Endodermal cell (in vitro differentiated cells): ENCODE data around the gene PRB2. TPM values are rescaled to one million over a fixed set of nuclear protein-coding genes. Genes with fewer than 3 reads are reported as not detected.
"Not testable (repeated sequence)": the region's sequence is repeated elsewhere in the genome, so short reads cannot be mapped to it uniquely, and the experiment has no call there.

Experiments used
- DNase-seq: peaks from one replicate; pipeline ENCODE4 v3.0.0-alpha.2; 2017
- H3K27ac ChIP-seq: 2 replicates; pipeline ENCODE4 v1.5.1; 2013; ENCODE audit warnings: mild to moderate bottlenecking, low read depth, low read length, moderate library complexity
- H3K27me3 ChIP-seq: 2 replicates; pipeline ENCODE4 v1.6.1; 2013; ENCODE audit warnings: mild to moderate bottlenecking, low read length, moderate library complexity; ENCODE audit not compliant: insufficient read depth, control insufficient read depth, poor library complexity, severe bottlenecking
- H3K36me3 ChIP-seq: 2 replicates; pipeline ENCODE4 v1.7.0; 2013; ENCODE audit warnings: mild to moderate bottlenecking, low read length, moderate library complexity; ENCODE audit not compliant: control insufficient read depth, insufficient read depth
- H3K4me1 ChIP-seq: one replicate; pipeline ENCODE4 v1.7.0; 2013; ENCODE audit warnings: low read length; ENCODE audit not compliant: control insufficient read depth, insufficient read depth
- H3K4me3 ChIP-seq: 2 replicates; pipeline ENCODE4 v1.5.1; 2013; ENCODE audit warnings: mild to moderate bottlenecking, low read length, moderate library complexity
- H3K9ac ChIP-seq: 2 replicates; pipeline ENCODE4 v1.6.1; 2013; ENCODE audit warnings: mild to moderate bottlenecking, low read length, moderate library complexity; ENCODE audit not compliant: poor library complexity, severe bottlenecking; ENCODE audit errors: extremely low read depth
- H3K9me3 ChIP-seq: 2 replicates; pipeline ENCODE4 v1.6.1; 2013; ENCODE audit warnings: mild to moderate bottlenecking, low read length, moderate library complexity; ENCODE audit not compliant: control insufficient read depth
- H3K27ac Mint-ChIP-seq: 2 replicates; pipeline ENCODE4 v1.8.0; 2020; ENCODE audit warnings: mixed read lengths
- H3K27me3 Mint-ChIP-seq: 2 replicates; pipeline ENCODE4 v1.8.0; 2021; ENCODE audit warnings: mild to moderate bottlenecking, mixed read lengths; ENCODE audit not compliant: insufficient read depth
- H3K36me3 Mint-ChIP-seq: 2 replicates; pipeline ENCODE4 v1.8.0; 2020; ENCODE audit warnings: low read depth, mixed read lengths
- H3K4me1 Mint-ChIP-seq: 2 replicates; pipeline ENCODE4 v1.8.0; 2020; ENCODE audit warnings: mixed read lengths
- H3K4me3 Mint-ChIP-seq: 2 replicates; pipeline ENCODE4 v1.8.0; 2020; ENCODE audit warnings: mild to moderate bottlenecking, moderate library complexity, mixed read lengths
- H3K9me3 Mint-ChIP-seq: 2 replicates; pipeline ENCODE4 v1.8.0; 2020; ENCODE audit warnings: mild to moderate bottlenecking, mixed read lengths
- WGBS, 2 experiments: methylation state at CpG; one replicate each; pipeline versions ENCODE4 v1.1.5 to v1.1.7; 2013; ENCODE audit warnings: missing lambda C conversion rate in 2 of 2, mixed read lengths in 1 of 2; ENCODE audit not compliant: insufficient coverage in 1 of 2, insufficient read length in 1 of 2; 5-methylcytosine and 5-hydroxymethylcytosine counted together
- long read RNA-seq, 4 experiments: library from polyadenylated mRNA in 2 of 4; library from RNA in 1 of 4; library from capped mRNA in 1 of 4; stranded (forward) in 3 of 4; unstranded in 1 of 4; transcript quantifications; one replicate each; pipeline ENCODE4 v2.0.0, GENCODE V29; 2020 to 2021; ENCODE audit warnings: inconsistent platforms in 1 of 4
- polyA plus RNA-seq, 2 experiments: library from polyadenylated mRNA; stranded (reverse); fragments of 50-300 nt; gene quantifications; one replicate each; pipeline ENCODE4 v1.2.3, GENCODE V29; 2013
- total RNA-seq, 2 donors: library from RNA; stranded (reverse); fragmentation: NEBNext Ultra II Directional in 1 of 2; extraction: Animal tissue kit (Norgen Biotek cat#: 25700) in 1 of 2; gene quantifications; 2 replicates in 1 of 2; 3 replicates in 1 of 2; pipeline ENCODE4 v1.2.1, GENCODE V29; 2021
- TF ChIP-seq, protein P1 (sequence below): fragments of 200-600 bp; sonication (generic); conservative IDR thresholded peaks from 2 replicates; pipeline ENCODE4 v1.5.0; 2021; ENCODE audit warnings: antibody characterized with exemption, mild to moderate bottlenecking

PRB2 gene
- not detected for total RNA-seq
- not detected for polyA plus RNA-seq (2013, experiment 1 of 2)
- not detected for polyA plus RNA-seq (2013, experiment 2 of 2)
- long read RNA-seq, experiment 1 = 0 reads
- long read RNA-seq, experiment 2 = 0 reads
- long read RNA-seq, experiment 3 = 0 reads
- long read RNA-seq, experiment 4 = 0 reads

DNA sequence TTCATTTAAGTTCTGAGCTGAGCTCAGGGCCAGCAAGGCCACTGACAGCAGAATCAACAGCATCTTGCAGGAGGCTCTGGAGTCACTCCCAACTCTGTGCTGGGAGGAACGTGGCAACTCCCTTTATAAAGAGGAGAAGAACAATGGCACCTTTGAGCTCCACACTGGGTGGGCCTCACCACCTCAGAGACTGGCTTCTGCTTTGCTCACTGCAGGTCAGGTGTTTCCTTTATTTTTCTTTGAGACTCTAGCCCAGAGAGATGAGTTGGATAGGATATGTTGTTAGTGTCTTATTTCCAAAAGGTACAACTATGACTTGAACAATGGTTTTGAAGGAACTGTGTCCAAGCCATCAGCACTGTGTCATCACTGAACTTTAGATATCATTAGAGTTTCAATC lies at the start of gene PRB2:
PRB2 (minus strand) TSS at position 101 of the 400 bp plus-strand sequence; CDS start at position 63, 38 bp downstream.
- H3K9me3 ChIP-seq, H3K36me3 ChIP-seq, H3K36me3 Mint-ChIP-seq, H3K9ac ChIP-seq, H3K4me1 ChIP-seq, H3K4me3 ChIP-seq, DNase-seq, H3K27me3 Mint-ChIP-seq, H3K27ac ChIP-seq, H3K4me3 Mint-ChIP-seq, H3K4me1 Mint-ChIP-seq, H3K27ac Mint-ChIP-seq, H3K27me3 ChIP-seq, H3K9me3 Mint-ChIP-seq: not testable (repeated sequence)
- no CpG with 5 or more reads among the region's 1 CpG for WGBS, 2 experiments

DNA sequence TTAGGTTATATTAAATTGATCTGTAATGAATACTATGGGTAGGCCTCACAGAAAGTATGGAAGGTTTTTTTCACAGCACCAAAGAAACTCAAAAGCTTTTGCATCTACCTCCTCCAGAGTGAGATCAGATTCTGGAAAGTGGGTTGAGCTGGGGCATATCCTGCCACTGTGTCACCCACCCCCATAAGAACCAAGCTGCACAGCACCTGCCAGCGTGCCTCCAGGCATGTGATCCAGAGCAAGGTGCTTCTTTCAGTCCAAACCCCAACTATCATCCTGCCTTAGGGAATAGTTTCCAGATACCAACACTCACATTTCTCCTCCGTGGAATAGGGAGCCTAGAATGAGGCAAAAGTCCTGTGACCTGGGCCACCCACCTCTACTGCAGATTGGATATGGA lies 42.6 kb upstream of the PRB2 start:
- Mint-ChIP-seq H3K4me3 (no peak overlapping the region), H3K9me3 (no peaks in the 10 kb centered on the region), H3K27ac (no peak overlapping the region), H3K4me1 (peaks cover 14% of the 10 kb centered on the region), H3K36me3 (no peaks in the 10 kb centered on the region), H3K27me3 (no peaks in the 10 kb centered on the region)
- WGBS, 2 experiments = 80 to 85% methylated on average over 1 to 2 of the region's 2 CpGs
- TF ChIP-seq, protein P1, sequence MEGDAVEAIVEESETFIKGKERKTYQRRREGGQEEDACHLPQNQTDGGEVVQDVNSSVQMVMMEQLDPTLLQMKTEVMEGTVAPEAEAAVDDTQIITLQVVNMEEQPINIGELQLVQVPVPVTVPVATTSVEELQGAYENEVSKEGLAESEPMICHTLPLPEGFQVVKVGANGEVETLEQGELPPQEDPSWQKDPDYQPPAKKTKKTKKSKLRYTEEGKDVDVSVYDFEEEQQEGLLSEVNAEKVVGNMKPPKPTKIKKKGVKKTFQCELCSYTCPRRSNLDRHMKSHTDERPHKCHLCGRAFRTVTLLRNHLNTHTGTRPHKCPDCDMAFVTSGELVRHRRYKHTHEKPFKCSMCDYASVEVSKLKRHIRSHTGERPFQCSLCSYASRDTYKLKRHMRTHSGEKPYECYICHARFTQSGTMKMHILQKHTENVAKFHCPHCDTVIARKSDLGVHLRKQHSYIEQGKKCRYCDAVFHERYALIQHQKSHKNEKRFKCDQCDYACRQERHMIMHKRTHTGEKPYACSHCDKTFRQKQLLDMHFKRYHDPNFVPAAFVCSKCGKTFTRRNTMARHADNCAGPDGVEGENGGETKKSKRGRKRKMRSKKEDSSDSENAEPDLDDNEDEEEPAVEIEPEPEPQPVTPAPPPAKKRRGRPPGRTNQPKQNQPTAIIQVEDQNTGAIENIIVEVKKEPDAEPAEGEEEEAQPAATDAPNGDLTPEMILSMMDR = no peak
- H3K36me3 ChIP-seq = no peaks in the 10 kb centered on the region
- no peak overlapping the region for H3K27ac ChIP-seq
- no peaks in the 10 kb centered on the region for H3K27me3 ChIP-seq
- no peak for DNase-seq
- no peak overlapping the region for H3K4me3 ChIP-seq
- H3K9me3 ChIP-seq = no peaks in the 10 kb centered on the region
- no peak overlapping the region for H3K9ac ChIP-seq
- no peaks in the 10 kb centered on the region for H3K4me1 ChIP-seq

- Histone ChIP-seq H3K4me3 (no peak overlapping the region), H3K27ac (no peak overlapping the region), H3K9ac (no peak overlapping the region), H3K27me3 (no peaks in the 10 kb centered on the region), H3K36me3 (no peaks in the 10 kb centered on the region), H3K9me3 (no peaks in the 10 kb centered on the region), H3K4me1 (no peaks in the 10 kb centered on the region)
- Mint-ChIP-seq H3K27me3 (peaks cover 2% of the 10 kb centered on the region), H3K9me3 (no peaks in the 10 kb centered on the region), H3K27ac (peak overlapping the region; percentile 2), H3K4me3 (no peak overlapping the region), H3K36me3 (no peaks in the 10 kb centered on the region), H3K4me1 (peaks cover 24% of the 10 kb centered on the region)
- TF ChIP-seq, protein P1 = no peak
- WGBS, 2 experiments = 58 to 60% methylated on average over 3 to 4 of the region's 4 CpGs
- peak; percentile 55 for DNase-seq
These were observed 38.3 kb upstream of the PRB2 start for GRCh38 chr12:11433664-11434063.

GRCh38 chr12:11431486-11431885 lies 36.1 kb upstream of the PRB2 start:
- Histone ChIP-seq H3K36me3 (no peaks in the 10 kb centered on the region), H3K9ac (no peak overlapping the region), H3K9me3 (no peaks in the 10 kb centered on the region), H3K27ac (no peak overlapping the region), H3K4me3 (no peak overlapping the region), H3K4me1 (no peaks in the 10 kb centered on the region), H3K27me3 (no peaks in the 10 kb centered on the region)
- no peak for DNase-seq
- WGBS, 2 experiments = 86 to 100% methylated on average over 1 to 4 of the region's 4 CpGs
- Mint-ChIP-seq H3K4me1 (peaks cover 24% of the 10 kb centered on the region), H3K27me3 (peaks cover 2% of the 10 kb centered on the region), H3K27ac (no peak overlapping the region), H3K36me3 (no peaks in the 10 kb centered on the region), H3K4me3 (no peak overlapping the region), H3K9me3 (no peaks in the 10 kb centered on the region)
- TF ChIP-seq, protein P1 = peak; percentile 37
